GM18873 (cell line): ENCODE data around the gene TCF12.

ENCODE experiments used
- ATAC-seq: cut with Tn5 transposase; IDR thresholded peaks from one replicate; pipeline ENCODE4 v1.9.1; 2021; ENCODE audit warnings: mild to moderate bottlenecking, moderate library complexity, moderate number of reproducible peaks; ENCODE audit not compliant: unreplicated experiment, low FRiP score

Gene TCF12

DNA sequence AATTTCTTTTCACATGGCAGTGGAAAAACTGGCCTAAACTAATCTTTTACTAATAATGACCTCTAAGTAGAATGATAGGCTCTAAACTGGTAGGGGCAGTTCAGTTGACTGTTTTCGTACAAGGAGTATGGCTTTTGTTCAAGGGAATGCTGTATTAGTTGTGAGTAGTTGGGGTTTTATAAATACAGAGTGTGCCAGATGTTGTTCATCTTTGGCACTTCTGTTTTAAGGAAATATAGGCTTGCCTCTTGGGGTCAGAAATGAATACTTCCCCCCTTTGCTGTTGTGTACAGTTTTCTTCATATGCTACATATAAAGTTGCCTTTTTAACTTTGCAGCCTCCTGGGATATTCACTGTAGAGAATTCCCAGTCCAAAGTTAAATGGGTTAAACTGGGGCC is 276.9 kb downstream of the TCF12 start:
- no peak for ATAC-seq

DNA sequence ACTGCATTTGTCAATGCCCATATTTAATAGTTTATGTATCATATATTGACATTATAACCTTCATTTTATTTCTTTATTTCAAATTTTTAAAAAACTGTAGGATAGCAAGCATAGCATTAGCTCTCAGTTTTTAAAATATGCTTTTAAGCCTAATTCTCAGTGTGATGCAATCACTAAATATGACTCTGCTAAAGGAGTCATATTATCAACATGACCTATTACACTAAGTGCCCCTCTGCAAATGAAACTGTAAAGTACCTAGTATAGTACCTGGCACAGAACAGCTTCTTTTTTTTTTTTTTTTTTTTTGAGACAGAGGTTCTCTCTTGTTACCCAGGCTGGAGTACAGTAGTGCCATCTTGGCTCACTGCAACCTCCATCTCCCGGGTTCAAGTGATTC is 278.4 kb downstream of the TCF12 start:
- ATAC-seq: no peak

DNA sequence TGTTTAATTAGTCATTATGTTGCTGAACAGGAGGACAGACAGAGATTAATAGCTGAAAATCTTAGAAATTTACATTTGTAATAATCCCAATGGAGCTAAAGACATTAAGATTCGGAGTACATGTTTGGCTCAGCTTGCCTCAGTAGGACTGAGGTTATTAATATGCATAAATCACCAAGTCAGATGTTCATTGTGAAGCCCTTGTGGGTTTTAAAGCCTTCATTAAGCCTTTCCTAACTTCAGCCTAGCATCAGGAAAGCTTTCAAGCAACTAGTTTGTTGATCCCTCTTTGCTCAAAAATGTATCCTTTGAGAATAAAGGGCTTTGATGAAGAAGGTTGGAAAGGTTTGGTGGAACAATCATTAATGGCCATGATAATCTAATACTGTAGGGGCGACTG is 279.7 kb downstream of the TCF12 start:
- no peak for ATAC-seq

DNA sequence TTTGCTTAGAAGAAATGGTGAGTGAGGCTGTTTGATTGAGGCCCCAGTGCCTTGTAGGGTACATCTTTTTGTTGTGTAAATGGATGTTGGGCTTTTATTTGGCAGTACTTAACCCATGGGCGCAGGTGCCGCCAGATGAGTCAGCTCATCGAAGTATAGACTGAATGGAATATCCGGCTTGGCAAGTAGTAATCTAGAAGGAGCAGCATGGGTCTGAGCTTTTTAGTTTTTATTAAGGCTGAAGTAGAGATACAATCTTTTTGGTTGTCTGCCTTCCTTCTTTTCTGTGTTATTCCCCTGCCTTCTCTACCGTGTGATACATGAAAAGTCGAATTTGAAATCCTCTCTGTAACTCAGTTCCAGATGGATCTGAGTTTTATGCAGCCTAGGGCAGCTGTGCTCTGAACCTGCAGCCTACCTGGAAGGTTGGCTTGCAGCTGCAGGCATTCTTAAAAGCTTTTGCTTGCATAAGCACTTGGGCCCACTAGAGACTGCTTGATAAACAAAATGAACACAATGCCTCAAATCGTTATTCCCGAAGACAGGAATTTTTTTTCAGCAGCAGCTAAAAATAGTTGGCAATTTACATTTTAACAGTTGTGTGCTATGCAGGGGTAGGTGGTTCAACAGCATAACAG is 280.3 kb downstream of the TCF12 start:
- no peak for ATAC-seq

DNA sequence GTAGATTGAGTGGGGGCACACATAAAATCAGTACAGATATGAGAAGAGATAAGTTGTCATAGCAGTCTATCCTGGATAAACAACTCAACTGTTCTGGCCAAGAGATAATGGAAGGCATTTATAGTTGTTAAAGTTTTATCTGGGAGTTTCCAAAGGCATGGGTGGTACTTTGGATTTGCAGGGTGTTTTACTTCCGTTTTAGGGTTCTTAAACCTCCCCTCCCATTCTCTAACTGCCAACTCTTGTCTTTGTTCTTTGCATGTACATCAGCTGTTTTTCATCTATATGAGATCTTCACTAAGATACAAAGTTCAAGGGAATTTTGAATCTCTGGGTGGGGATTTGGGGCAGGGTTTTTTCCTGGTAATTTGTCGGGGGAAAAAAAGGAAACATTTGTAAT is 283.1 kb downstream of the TCF12 start:
- ATAC-seq: no peak

DNA sequence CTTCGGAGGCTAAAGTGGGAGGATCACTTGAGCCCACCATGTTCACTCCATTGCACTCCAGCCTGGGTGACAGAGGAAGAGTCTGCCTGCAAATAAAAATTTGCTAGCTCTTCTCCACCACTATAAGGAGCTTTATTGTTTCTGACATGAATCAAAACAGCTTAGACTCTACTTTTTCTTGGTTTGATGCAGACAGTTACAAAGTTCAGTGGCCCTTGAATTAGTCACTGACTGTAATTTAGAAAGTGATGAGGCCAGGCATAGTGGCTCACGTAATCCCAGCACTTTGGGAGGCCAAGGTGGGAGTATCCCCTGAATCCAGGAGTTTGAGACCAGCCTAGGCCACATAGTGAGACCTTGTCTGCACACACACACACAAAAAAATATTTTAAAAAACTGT is 285.5 kb downstream of the TCF12 start:
- no peak for ATAC-seq

DNA sequence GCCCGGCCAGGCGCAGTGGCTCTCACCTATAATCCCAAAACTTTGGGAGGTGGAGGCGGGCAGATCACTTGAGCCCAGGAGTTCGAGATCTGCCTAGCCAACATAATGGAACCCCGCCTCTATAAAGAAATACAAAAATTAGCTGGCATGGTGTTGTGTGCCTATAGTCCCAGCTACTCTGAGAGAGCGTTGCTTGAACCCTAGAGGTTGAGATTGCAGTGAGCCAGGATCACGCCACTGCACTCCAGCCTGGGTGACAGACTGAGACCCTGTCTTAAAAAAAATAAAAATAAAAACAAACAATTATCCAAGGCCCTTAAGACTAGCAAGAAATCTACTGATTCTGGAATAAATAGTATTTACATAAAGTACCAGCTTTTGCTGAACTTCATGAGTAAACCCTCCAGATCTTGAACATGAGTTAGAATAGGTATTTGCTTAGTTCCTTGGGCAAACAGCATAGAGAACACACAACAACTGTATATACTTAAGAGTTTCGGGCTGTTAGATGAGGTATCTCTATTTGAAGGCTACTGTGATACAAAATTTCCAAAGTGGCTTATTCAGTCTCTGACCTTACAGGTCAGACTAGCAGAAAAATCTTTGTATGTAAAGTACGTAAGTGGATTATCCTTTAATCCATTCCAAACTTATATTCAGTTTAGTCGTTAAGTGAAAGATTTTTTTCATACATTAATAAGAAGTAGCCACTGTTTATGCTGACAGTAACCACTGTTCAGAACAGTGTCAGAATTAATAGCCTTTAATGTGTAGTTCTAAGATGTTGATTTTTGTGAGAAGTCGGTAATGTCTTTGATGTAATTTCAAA is 286.8 kb downstream of the TCF12 start:
- ATAC-seq: no peak

DNA sequence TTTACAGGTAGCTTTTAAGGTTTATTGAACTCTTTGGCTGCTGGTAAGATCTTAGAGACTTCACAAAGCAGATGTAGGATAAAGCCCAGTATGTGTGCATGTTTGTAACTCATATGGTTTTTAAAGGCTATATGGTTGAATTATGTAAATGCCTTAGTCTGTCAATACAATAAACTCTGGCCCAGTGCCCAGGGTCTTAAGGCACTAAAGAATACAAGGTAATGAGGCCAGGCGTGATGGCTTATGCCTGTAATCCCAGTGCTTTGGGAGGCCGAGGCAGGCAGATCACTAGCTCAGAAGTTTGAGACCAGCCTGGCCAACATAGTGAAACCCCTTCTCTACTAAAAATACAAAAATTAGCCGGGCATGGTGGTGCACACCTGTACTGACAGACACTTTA is 287.6 kb downstream of the TCF12 start:
- ATAC-seq: no peak

DNA sequence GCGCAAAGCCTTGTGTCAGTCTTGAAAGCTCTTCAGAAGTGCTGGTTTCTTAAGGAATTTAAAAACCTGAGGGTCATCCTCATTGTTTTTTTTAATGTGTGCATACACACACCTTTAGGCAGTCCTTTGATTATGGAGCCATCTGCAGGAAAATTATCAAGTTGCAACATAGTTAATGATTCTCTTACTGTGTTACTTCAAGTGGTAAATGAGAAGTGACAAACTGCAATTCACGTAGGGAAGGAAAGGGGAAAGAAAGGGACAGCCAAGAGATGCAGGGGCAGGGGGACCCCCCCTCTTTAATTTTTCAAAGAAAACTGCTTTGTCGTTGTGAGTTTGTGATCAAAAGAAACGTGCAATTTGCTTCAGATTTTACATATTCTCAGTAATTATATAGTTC is 295.4 kb downstream of the TCF12 start:
- ATAC-seq: no peak

DNA sequence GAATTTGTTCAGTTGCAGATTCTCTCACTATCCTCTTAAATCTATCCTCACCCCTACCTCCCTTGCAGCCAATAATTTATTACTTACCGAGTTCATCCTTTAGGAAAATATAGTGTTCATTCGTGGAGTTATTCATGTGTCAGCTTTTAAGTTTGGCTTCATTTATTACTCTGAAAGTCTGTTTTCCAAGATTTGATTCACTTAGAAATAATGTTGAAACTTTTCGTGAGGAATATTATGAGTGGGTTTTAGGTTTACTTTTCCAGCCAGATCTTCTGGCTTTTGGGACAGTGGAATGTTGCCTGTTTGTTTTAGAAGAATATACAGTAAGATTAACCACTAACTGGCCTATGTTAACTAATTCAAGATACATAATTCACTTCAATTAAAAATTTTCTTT is 296.9 kb downstream of the TCF12 start:
- no peak for ATAC-seq

DNA sequence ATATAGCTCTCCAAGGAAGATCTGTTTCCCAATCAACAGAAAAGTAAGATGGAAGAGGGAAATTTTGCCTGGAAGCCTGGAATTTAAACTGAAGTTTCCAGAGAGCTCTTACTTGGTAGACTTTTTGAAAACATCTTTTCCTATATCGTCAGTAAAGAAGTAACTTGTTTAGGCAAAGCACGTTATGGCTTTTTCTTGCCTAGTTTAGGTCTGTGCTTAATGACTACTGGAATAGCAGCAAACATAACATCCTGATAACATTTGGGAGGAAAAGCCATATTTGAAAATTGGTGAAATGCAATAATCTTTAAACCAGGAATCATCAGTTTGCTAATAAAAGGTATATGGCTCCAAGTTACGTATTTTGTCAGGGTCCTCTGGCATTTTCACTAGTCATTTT is 297.4 kb downstream of the TCF12 start:
- no peak for ATAC-seq

DNA sequence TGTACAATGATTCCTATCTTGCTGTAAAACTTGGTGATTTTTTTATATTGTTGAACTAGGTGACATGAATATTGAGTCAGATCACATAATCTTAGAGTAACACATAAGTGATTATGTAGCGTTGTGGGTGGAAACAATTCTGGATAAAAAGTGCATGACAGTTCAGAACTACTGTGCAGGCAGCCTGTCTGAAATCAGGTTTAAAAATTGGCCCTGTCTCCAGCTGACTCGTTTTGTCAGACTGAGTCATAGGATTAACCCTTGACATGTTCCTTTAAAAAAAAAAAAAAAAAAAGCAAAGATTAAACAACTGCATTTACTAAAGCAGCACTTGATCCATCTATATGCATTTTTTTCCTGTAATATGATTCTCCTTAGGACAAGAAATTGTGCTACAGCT is 297.8 kb downstream of the TCF12 start:
- no peak for ATAC-seq

DNA sequence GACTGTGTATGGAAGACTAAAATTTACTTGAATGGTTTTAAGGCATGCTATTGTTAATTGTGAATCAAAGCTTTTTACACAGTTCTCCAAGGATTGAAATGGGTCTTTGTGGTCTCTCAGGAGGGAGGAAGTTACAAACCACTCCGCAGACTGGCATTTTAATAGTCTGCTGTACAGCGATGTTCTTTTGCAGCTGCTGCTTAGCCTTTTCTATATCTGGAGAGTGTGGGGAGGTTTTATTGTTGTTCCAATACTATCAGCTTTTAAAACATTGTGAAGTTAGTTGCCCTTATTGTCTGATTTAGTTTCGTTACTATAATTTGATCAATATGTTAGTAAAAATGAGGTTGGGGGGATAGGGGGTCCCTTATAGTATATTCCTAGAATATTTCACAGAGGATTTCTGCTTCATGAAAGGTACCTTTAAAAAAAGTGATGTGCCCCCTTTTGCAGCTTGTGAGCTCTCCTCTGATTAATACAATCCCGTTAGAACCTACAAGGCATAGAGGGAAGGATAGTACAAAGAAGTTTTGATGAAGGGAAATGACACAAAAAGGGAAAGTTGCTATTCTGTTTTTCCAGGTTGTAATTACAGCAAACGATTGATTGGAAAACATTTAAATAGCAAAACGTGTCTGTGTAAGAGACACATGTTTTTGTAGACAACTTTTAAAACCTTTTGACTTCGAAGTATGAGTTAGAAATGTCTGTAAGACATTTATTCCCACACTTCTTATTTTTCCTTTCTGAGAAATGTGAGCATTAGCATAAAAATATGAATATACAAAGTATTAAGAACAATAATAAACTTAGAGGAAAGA is 299.5 kb downstream of the TCF12 start:
- ATAC-seq: no peak

DNA sequence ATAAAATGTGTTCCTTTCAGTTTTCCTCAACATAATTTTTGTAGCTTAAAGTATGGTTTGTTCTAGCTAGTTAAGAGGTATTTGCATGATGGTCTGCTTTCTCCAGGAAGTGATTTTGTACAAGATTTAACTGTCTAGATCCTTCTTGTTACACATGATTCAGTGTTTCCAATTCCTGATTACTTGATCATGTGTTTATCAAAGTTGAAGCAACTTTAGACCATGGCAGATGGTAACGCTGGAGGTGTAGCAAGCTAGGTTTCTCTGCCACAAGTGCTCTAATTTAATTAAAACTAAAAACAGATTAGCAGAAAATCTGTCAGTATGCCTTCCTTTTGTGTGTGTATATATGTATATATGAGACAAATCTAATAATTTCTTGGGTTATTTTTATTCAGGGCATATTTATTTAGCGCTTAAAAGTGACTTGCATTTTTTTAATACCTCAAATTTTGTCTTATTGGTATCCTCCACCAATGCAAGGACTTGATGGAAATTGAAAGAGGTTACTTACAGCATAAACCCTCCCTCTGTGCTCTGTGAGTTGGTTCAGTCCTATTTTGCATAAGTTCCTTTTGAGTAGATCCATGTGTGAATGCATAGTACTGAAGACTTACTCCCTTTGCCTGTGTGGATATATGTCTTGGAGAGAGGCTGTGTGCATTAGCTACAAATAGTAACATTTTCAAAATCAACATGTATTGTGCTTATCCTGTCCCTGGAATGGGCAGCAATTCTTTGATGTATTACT is 300.6 kb downstream of the TCF12 start:
- ATAC-seq: no peak

DNA sequence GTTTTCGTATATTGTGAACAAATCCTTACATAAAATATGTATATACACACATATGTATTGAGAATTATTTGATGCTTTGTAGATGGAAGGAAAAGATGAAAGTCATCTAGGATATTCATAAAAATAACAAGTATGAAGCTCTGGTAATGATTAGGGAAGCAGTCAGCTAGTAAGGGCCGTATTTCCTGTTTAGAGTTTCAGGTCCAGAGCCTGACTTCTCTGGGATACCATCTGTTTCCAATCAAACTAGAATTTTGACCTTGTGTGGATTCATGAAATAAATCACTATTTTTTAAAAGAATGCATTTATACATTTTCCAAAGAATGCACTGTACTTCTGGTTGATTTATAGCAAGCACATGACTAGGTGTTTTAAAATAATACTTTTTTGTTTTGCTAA is 301.8 kb downstream of the TCF12 start:
- no peak for ATAC-seq

DNA sequence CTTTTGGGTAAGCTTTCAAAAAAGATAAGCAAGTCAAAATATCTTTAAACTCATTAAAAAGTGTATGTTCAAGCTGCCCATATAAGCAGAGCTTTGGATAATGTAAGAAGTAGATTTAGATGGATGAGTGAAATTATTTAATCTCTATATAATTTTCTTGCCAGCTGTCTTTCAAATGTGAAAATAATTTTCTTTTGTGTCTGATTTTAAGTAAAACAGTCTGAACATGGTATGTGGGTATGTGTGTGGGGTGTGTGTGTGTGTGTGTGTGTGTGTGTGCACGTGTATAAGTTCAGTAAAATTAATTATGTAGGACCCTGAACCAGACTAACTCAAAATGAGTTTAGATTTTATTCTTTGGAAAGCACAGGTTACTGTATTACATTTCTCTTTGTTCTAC is 302.7 kb downstream of the TCF12 start:
- ATAC-seq: no peak

DNA sequence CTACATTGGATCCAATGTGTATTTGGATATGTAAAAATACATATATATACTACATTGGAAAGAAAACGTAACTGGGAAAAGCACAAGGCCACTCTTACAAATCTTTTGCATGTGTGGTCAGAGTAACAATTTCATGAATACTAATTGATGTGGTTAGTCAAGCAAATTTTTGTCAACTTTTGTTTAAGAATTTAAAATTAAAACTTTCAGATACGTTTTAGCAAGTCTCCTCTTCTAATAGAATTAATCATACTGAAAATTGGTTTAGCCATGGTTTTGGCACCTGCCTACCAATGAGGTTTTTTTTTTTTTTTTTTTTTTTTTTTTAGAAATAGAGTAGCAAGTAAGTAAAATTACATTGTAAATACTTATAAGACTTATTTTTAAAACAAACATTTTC is 304.9 kb downstream of the TCF12 start:
- no peak for ATAC-seq

DNA sequence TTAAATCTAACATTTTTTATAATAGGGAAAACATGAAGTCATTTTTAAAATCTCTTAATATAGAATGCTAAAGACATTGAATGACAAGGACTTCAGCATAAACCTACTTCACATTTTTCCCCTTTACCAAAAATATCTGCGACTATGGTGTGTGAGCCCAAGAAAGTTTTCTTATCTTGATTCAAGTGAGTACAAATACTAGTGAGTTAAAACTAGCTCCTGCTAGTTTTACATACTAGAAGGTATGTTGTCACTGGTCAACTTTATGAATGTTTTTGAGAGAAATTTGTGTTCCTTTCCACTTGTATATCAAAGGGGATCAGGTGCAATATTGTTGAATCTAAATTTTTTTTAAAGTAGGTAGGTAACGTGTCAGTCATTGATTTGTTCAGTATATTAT is 305.4 kb downstream of the TCF12 start:
- no peak for ATAC-seq

DNA sequence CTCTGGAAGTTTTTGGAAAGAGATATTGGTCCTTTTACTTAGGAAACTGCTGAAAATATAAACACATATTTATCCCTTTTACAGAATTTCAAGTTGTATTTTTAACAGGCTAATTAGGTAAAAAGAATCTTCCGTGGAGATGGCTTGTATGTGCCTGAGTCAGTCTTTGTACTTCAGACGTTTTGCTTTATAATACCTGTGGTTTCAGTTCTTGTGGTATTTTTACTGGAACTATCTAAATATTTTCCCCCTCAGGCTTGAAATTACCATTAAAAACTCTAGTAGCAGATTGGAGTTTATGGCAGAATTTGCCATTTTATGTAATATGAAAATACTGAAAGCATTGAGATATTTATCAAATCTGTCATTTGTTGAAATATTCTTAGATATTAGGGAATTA is 306.2 kb downstream of the TCF12 start:
- no peak for ATAC-seq

DNA sequence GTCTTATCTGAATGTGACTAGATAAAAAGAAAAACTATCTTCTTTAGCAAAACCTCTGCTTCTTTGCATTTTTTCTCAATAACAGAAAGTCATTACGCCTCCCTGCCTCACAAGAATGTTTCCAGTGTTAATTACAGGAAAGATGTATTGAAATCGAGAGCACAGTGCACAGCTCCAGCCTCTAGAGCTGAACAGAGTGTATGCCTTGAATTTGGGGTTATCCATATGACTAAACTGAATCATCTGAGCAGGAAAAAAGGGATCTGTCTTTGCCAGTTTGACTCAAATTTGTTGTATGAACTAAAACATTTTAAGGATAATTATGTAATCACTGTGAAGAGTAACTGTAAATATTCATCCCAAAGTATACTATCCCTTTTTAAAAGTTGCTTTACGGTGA is 308.7 kb downstream of the TCF12 start:
- ATAC-seq: no peak

DNA sequence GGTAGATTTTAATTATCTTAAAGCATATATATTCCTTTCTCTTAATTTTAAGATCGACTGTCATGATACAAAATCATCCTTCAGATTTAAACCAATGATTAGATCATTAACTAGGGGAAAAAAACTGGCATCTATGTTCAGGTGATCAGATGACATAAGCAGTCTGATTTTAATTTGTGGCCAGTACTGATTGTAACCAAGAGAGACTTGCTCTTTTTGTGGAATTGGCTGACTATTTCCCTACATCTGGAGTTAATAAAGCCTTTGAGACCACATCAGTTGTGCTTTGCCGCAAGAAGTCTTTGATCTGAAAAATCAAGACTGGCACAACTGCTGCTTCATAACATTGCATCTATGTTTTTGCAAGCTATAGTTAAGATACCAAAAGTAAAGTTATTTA is 309.5 kb downstream of the TCF12 start:
- no peak for ATAC-seq
